ENCODE results near the gene IL6ST.
"Not testable (repeated sequence)": the region's sequence is repeated elsewhere in the genome, so short reads cannot be mapped to it uniquely, and the experiment has no call there.

The IL6ST gene

DNA sequence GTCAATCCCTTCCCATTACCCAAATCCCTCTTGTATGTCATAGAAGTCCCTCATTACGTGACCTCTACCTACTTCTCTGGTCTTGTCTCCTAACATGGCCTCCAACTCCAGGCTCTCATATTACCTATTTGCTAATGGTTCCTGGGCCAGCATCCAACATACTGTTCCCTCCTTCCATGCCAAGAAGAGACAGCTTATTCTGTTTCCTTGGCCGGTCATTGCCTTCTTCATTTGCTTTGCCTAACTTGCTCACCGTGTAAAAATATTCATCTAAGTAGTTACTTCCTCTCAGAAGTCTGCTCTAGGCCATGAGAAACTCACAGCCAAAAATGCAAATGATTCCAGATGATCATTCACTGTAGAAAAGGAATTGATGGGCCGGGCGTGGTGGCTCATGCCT lies 8.9 kb upstream of the IL6ST start:
- Histone ChIP-seq H3K79me2 (ENCODE audit: insufficient read depth, low read length) (no peaks in the 10 kb centered on the region), H3K4me2 (ENCODE audit: low read depth, low read length, poor library complexity, severe bottlenecking) (no peak overlapping the region), H2AFZ (ENCODE audit: low read length) (no peak overlapping the region), H3K4me1 (ENCODE audit: insufficient read depth, low read length, poor library complexity, severe bottlenecking) (no peaks in the 10 kb centered on the region), H3K27me3 (ENCODE audit: insufficient read depth, low read length, poor library complexity, severe bottlenecking) (no peaks in the 10 kb centered on the region), H3K36me3 (ENCODE audit: insufficient read depth, low read length) (no peaks in the 10 kb centered on the region), H3K9ac (ENCODE audit: low read depth, low read length, poor library complexity, severe bottlenecking) (no peak overlapping the region), H3F3A (ENCODE audit: low read depth) (no peaks in the 10 kb centered on the region), H3K9me2 (replicated peaks; ENCODE audit: low read depth, low read length) (no peaks in the 10 kb centered on the region), H3K9me3 (ENCODE audit: insufficient read depth, low read depth, low read length) (no peaks in the 10 kb centered on the region), H3K4me3 (ENCODE audit: low read length, poor library complexity, severe bottlenecking) (no peak overlapping the region), H4K20me1 (ENCODE audit: insufficient read depth, low read length, poor library complexity, severe bottlenecking) (no peaks in the 10 kb centered on the region)
- TF ChIP-seq, protein P1, sequence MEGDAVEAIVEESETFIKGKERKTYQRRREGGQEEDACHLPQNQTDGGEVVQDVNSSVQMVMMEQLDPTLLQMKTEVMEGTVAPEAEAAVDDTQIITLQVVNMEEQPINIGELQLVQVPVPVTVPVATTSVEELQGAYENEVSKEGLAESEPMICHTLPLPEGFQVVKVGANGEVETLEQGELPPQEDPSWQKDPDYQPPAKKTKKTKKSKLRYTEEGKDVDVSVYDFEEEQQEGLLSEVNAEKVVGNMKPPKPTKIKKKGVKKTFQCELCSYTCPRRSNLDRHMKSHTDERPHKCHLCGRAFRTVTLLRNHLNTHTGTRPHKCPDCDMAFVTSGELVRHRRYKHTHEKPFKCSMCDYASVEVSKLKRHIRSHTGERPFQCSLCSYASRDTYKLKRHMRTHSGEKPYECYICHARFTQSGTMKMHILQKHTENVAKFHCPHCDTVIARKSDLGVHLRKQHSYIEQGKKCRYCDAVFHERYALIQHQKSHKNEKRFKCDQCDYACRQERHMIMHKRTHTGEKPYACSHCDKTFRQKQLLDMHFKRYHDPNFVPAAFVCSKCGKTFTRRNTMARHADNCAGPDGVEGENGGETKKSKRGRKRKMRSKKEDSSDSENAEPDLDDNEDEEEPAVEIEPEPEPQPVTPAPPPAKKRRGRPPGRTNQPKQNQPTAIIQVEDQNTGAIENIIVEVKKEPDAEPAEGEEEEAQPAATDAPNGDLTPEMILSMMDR (conservative IDR thresholded peaks at IDR 0.05; ENCODE audit: low read length): no peak

DNA sequence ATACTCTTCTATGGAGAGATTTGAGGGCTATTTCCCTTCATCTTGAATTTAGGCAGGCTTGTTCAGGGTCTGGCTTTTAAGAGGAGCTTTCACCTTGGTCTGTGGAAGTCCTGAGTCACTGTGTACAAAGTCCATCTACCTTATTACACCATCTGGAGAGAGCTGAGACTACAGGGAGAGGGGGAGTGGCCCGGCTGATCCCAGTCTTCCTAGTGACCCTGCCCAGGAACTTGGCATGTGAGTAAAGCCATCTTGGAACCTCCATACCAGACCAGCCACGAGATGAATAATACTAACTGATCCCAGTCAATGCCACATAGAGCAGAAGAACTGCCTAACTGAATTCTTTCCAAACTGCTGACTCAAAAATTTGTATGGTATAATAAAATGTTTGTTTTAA lies 8.4 kb upstream of the IL6ST start:
- no peaks in the 10 kb centered on the region for H3F3A ChIP-seq (ENCODE audit: low read depth)
- TF ChIP-seq, protein P1 (conservative IDR thresholded peaks at IDR 0.05; ENCODE audit: low read length): no peak
- H3K9me2 ChIP-seq (replicated peaks; ENCODE audit: low read depth, low read length): no peaks in the 10 kb centered on the region
- no peaks in the 10 kb centered on the region for H3K4me1 ChIP-seq (ENCODE audit: insufficient read depth, low read length, poor library complexity, severe bottlenecking)
- no peaks in the 10 kb centered on the region for H4K20me1 ChIP-seq (ENCODE audit: insufficient read depth, low read length, poor library complexity, severe bottlenecking)
- no peaks in the 10 kb centered on the region for H3K79me2 ChIP-seq (ENCODE audit: insufficient read depth, low read length)
- H3K9ac ChIP-seq (ENCODE audit: low read depth, low read length, poor library complexity, severe bottlenecking): no peak overlapping the region
- no peaks in the 10 kb centered on the region for H3K27me3 ChIP-seq (ENCODE audit: insufficient read depth, low read length, poor library complexity, severe bottlenecking)
- no peak overlapping the region for H2AFZ ChIP-seq (ENCODE audit: low read length)
- H3K9me3 ChIP-seq (ENCODE audit: insufficient read depth, low read depth, low read length): no peaks in the 10 kb centered on the region
- H3K4me3 ChIP-seq (ENCODE audit: low read length, poor library complexity, severe bottlenecking): no peak overlapping the region
- H3K36me3 ChIP-seq (ENCODE audit: insufficient read depth, low read length): no peaks in the 10 kb centered on the region
- no peak overlapping the region for H3K4me2 ChIP-seq (ENCODE audit: low read depth, low read length, poor library complexity, severe bottlenecking)

DNA sequence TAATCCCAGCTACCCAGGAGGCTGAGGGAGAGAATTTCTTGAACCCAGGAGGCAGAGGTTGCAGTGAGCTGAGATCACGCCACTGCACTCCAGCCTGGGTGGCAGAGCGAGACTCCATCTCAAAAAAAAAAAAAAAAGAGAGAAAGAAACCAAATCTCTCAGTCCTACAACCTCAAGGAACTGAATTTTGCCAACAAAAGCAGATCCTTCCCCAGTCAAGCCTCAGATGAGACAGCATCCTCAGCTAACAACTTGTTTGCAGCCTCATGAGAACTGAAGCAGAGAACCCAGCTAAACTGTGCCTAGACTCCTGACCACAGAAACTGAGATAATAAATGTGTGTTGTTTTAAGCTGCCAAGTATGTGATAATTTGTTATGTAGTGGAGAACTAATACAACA lies 7.5 kb upstream of the IL6ST start:
- Histone ChIP-seq H3K4me1 (ENCODE audit: insufficient read depth, low read length, poor library complexity, severe bottlenecking) (no peaks in the 10 kb centered on the region), H3K27me3 (ENCODE audit: insufficient read depth, low read length, poor library complexity, severe bottlenecking) (no peaks in the 10 kb centered on the region), H3K36me3 (ENCODE audit: insufficient read depth, low read length) (no peaks in the 10 kb centered on the region), H4K20me1 (ENCODE audit: insufficient read depth, low read length, poor library complexity, severe bottlenecking) (no peaks in the 10 kb centered on the region), H3K9ac (ENCODE audit: low read depth, low read length, poor library complexity, severe bottlenecking) (no peak overlapping the region), H3F3A (ENCODE audit: low read depth) (no peaks in the 10 kb centered on the region), H3K9me3 (ENCODE audit: insufficient read depth, low read depth, low read length) (no peaks in the 10 kb centered on the region), H3K4me3 (ENCODE audit: low read length, poor library complexity, severe bottlenecking) (no peak overlapping the region), H3K4me2 (ENCODE audit: low read depth, low read length, poor library complexity, severe bottlenecking) (no peak overlapping the region), H3K79me2 (ENCODE audit: insufficient read depth, low read length) (no peaks in the 10 kb centered on the region), H3K9me2 (replicated peaks; ENCODE audit: low read depth, low read length) (no peaks in the 10 kb centered on the region), H2AFZ (ENCODE audit: low read length) (no peak overlapping the region)
- TF ChIP-seq, protein P1 (conservative IDR thresholded peaks at IDR 0.05; ENCODE audit: low read length): no peak
- no peak for TF ChIP-seq EZH2phosphoT487 (IDR thresholded peaks at IDR 0.05; ENCODE audit: borderline replicate concordance)

DNA sequence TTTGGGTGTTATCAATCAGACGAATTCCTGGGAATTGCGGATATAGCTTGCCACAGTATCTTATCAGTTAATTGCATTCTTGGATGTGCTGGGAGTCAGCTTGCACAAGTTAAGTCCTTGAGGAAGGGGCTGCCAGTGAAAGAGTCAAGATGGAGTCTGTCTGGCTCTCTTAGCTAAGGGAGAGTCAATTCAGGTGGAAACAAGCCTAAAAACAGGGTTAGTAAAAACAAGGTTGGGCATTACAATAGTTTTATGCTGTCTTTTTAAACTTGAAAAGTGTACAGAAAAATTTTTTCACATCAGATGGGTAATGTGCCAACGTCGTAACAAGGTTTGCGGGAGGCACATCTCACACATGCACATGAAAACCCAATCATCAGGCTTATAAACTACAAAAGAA lies 5.5 kb upstream of the IL6ST start:
- H2AFZ ChIP-seq (ENCODE audit: low read length); H3K4me2 ChIP-seq (ENCODE audit: low read depth, low read length, poor library complexity, severe bottlenecking); H3K27me3 ChIP-seq (ENCODE audit: insufficient read depth, low read length, poor library complexity, severe bottlenecking); H3K79me2 ChIP-seq (ENCODE audit: insufficient read depth, low read length); H3K4me3 ChIP-seq (ENCODE audit: low read length, poor library complexity, severe bottlenecking); H3K9me3 ChIP-seq (ENCODE audit: insufficient read depth, low read depth, low read length); H3F3A ChIP-seq (ENCODE audit: low read depth); H3K9ac ChIP-seq (ENCODE audit: low read depth, low read length, poor library complexity, severe bottlenecking); H3K9me2 ChIP-seq (replicated peaks; ENCODE audit: low read depth, low read length); H4K20me1 ChIP-seq (ENCODE audit: insufficient read depth, low read length, poor library complexity, severe bottlenecking); H3K36me3 ChIP-seq (ENCODE audit: insufficient read depth, low read length); H3K4me1 ChIP-seq (ENCODE audit: insufficient read depth, low read length, poor library complexity, severe bottlenecking): not testable (repeated sequence)

All from Loucy (cell line).